Suprapubic skin (tissue), 4 donors: ENCODE data around the gene ADARB1. TPM values are rescaled to one million over a fixed set of nuclear protein-coding genes. Genes with fewer than 3 reads are reported as not detected.

Experiments
- DNase-seq, 2 donors: peaks; one replicate each; pipeline ENCODE4 v3.0.0-alpha.2; 2019; ENCODE audit warnings: low spot score in 2 of 2
- H3K27ac ChIP-seq: fragments of 200-600 bp; sonication (generic); one replicate; pipeline ENCODE4 v1.5.1; 2019
- H3K27me3 ChIP-seq: fragments of 200-600 bp; sonication (generic); one replicate; pipeline ENCODE4 v1.5.1; 2019
- H3K36me3 ChIP-seq: fragments of 200-600 bp; sonication (generic); one replicate; pipeline ENCODE4 v1.5.1; 2019
- H3K4me1 ChIP-seq: fragments of 200-600 bp; sonication (generic); one replicate; pipeline ENCODE4 v1.5.1; 2019
- H3K4me3 ChIP-seq: fragments of 200-600 bp; sonication (generic); one replicate; pipeline ENCODE4 v1.5.1; 2019; ENCODE audit warnings: mild to moderate bottlenecking
- H3K9me3 ChIP-seq: fragments of 200-600 bp; sonication (generic); one replicate; pipeline ENCODE4 v1.5.1; 2019
- EP300 ChIP-seq: sonication (generic); formaldehyde crosslinking; IDR thresholded peaks from one replicate; pipeline ENCODE4 v1.6.1; 2017; ENCODE audit warnings: antibody characterized with exemption
- POLR2A ChIP-seq, 2 donors: fragments of 450-650 bp; IDR thresholded peaks; one replicate each; pipeline ENCODE4 v1.6.1; 2017; ENCODE audit warnings: antibody characterized with exemption in 2 of 2, mild to moderate bottlenecking in 2 of 2, moderate library complexity in 2 of 2
- POLR2AphosphoS5 ChIP-seq, 3 donors: sonication (generic); formaldehyde crosslinking; IDR thresholded peaks; one replicate each; pipeline ENCODE4 v1.6.1; 2017; ENCODE audit warnings: antibody characterized with exemption in 3 of 3
- WGBS: methylation state at CpG from one replicate; pipeline ENCODE4 v1.1.5; 2018; 5-methylcytosine and 5-hydroxymethylcytosine counted together
- total RNA-seq, 4 donors: library from RNA; depleted of rRNA; stranded (reverse); fragments of >200 nt; gene quantifications; one replicate each; pipeline ENCODE4 v1.1.0, GENCODE V29; 2016
- TF ChIP-seq, protein P1 (sequence below), 2 donors: fragments of 200-600 bp in 1 of 2; fragments of 450-650 bp in 1 of 2; sonication (generic) in 1 of 2; IDR thresholded peaks; one replicate each; pipeline ENCODE4 v1.5.1; 2016 to 2019; ENCODE audit warnings: antibody characterized with exemption in 2 of 2, mild to moderate bottlenecking in 1 of 2, moderate library complexity in 1 of 2

The ADARB1 gene
- total RNA-seq, 4 donors from 2014 or later, result 13.2 to 23.6 (median 20.3) TPM

- H3K36me3 ChIP-seq, result peaks cover 86% of the 10 kb centered on the region
- WGBS, result 94% methylated on average over 16 of the region's 16 CpGs
These were observed 193.0 kb downstream of the ADARB1 start for GRCh38 chr21:45267390-45267760.

DNA sequence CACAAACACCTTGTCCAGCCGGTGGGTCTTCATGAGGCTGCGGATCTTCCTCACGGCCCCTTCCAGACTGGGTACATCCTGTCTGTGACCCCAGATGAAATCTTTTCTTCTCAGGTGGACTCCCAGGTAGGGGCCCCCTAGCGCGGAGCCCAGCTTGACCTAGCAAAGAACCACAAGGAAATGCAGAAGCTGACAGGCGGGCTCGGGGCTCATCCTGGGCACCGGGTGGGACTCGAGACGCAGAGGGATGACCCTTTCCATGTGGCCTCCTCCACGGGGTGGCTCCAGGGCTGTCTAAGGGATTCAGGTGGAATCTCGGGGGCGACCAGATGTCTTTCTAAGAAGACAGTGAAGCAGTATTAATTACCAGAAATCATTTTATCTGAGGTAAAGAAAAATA is 195.5 kb downstream of the ADARB1 start:
- H3K27ac ChIP-seq, result no peak overlapping the region
- TF ChIP-seq, protein P1, sequence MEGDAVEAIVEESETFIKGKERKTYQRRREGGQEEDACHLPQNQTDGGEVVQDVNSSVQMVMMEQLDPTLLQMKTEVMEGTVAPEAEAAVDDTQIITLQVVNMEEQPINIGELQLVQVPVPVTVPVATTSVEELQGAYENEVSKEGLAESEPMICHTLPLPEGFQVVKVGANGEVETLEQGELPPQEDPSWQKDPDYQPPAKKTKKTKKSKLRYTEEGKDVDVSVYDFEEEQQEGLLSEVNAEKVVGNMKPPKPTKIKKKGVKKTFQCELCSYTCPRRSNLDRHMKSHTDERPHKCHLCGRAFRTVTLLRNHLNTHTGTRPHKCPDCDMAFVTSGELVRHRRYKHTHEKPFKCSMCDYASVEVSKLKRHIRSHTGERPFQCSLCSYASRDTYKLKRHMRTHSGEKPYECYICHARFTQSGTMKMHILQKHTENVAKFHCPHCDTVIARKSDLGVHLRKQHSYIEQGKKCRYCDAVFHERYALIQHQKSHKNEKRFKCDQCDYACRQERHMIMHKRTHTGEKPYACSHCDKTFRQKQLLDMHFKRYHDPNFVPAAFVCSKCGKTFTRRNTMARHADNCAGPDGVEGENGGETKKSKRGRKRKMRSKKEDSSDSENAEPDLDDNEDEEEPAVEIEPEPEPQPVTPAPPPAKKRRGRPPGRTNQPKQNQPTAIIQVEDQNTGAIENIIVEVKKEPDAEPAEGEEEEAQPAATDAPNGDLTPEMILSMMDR (IDR thresholded peaks at IDR 0.05), result no peak
- TF ChIP-seq POLR2AphosphoS5 (IDR thresholded peaks at IDR 0.05), result no peak
- TF ChIP-seq POLR2A (IDR thresholded peaks at IDR 0.05), result no peak
- no peak for TF ChIP-seq EP300
- H3K4me1 ChIP-seq, result no peaks in the 10 kb centered on the region
- no peak overlapping the region for H3K4me3 ChIP-seq
- H3K36me3 ChIP-seq, result peaks cover 81% of the 10 kb centered on the region
- H3K9me3 ChIP-seq, result no peaks in the 10 kb centered on the region
- DNase-seq, result peak; percentile 54 to 64
- no peaks in the 10 kb centered on the region for H3K27me3 ChIP-seq
- 89% methylated on average over 13 of the region's 13 CpGs for WGBS

More at GRCh38 chr21:45267390-45267760, 193.0 kb downstream of the ADARB1 start:
- Histone ChIP-seq H3K27ac (no peak overlapping the region), H3K4me1 (no peaks in the 10 kb centered on the region), H3K4me3 (no peak overlapping the region), H3K9me3 (no peaks in the 10 kb centered on the region), H3K27me3 (no peaks in the 10 kb centered on the region)
- TF ChIP-seq POLR2A (IDR thresholded peaks at IDR 0.05), result no peak
- no peak for TF ChIP-seq POLR2AphosphoS5 (IDR thresholded peaks at IDR 0.05)
- no peak for TF ChIP-seq EP300
- TF ChIP-seq, protein P1 (IDR thresholded peaks at IDR 0.05), result no peak
- peak; percentile 22 to 61 for DNase-seq

DNA sequence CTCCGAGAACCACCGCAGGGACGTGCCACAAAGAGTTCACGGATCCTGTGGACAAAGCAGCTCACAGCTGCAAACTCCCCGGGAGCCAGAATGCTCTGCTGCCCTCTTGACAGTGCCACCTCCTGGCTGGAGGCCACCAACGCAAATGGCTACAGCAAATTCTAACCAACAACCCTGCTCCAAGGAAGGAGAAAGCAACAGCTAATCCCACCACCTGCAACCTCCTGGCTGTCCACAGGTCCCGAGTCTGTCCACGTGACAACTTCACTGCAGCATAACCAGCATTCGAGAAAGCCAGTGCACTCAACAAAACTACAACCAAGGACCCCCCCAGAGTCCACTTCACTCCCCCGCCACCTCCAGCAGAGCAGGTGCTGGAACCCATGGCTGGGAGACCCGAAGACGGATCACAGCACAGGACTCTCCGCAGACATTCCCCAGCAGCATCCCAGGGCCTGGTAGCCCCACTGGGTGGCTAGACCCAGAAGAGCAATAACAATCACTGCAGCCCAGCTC is 196.0 kb downstream of the ADARB1 start:
- Histone ChIP-seq H3K9me3 (no peaks in the 10 kb centered on the region), H3K27ac (no peak overlapping the region), H3K36me3 (peaks cover 80% of the 10 kb centered on the region), H3K4me1 (no peaks in the 10 kb centered on the region), H3K4me3 (no peak overlapping the region), H3K27me3 (no peaks in the 10 kb centered on the region)
- DNase-seq, result peak; percentile 40 to 71
- WGBS, result 82% methylated on average over 12 of the region's 13 CpGs
- TF ChIP-seq, protein P1 (IDR thresholded peaks at IDR 0.05), result no peak
- TF ChIP-seq POLR2A (IDR thresholded peaks at IDR 0.05) (no peak), POLR2AphosphoS5 (IDR thresholded peaks at IDR 0.05) (no peak), EP300 (no peak)

Other genes starting within 250 kb of the ADARB1 start
- gene PTTG1IP, start 200.9 kb upstream of the ADARB1 start, total RNA-seq, result 100 to 1,000 TPM; 114 to 172 (median 143) TPM
- gene ITGB2, start 153.7 kb upstream of the ADARB1 start, total RNA-seq, result 10 to 100 TPM; 11.2 to 18.8 (median 15.3) TPM
- gene SLX9, start 134.6 kb upstream of the ADARB1 start, total RNA-seq, result 10 to 100 TPM; 13.4 to 16.9 (median 14.4) TPM
- gene POFUT2, start 213.3 kb downstream of the ADARB1 start, total RNA-seq, result 10 to 100 TPM; 10.7 to 46.9 (median 20.0) TPM